Neural cell (in vitro differentiated cells): ENCODE results near the gene MMP28. TPM values are rescaled to one million over a fixed set of nuclear protein-coding genes. Genes with fewer than 3 reads are reported as not detected.

Source experiments
- H2AFZ ChIP-seq: fragments of 200-600, 300-800 bp; sonication (generic), shearing (Covaris generic); 2 replicates; pipeline ENCODE4 v1.6.0; 2014; ENCODE audit warnings: low read depth, mild to moderate bottlenecking, antibody characterized with exemption, low read length, moderate library complexity
- H3F3A ChIP-seq: fragments of 200-600 bp; shearing (Covaris generic); 2 replicates; pipeline ENCODE4 v1.6.1; 2016; ENCODE audit warnings: mild to moderate bottlenecking, moderate library complexity, mixed read lengths, antibody characterized with exemption, low read length; ENCODE audit not compliant: insufficient read depth, poor library complexity, severe bottlenecking
- H3K27ac ChIP-seq: fragments of 200-600, 300-800 bp; sonication (generic), shearing (Covaris generic); 2 replicates; pipeline ENCODE4 v1.5.1; 2014; ENCODE audit warnings: mild to moderate bottlenecking, low read length, moderate library complexity
- H3K27me3 ChIP-seq: fragments of 300-800, 200-600 bp; sonication (generic), shearing (Covaris generic); 2 replicates; pipeline ENCODE4 v1.6.0; 2014; ENCODE audit warnings: mild to moderate bottlenecking, low read depth, low read length, moderate library complexity; ENCODE audit not compliant: insufficient read depth
- H3K36me3 ChIP-seq: fragments of 300-800, 200-600 bp; sonication (generic), shearing (Covaris generic); 2 replicates; pipeline ENCODE4 v1.5.1; 2014; ENCODE audit warnings: mild to moderate bottlenecking, antibody characterized with exemption, low read length, moderate library complexity; ENCODE audit not compliant: insufficient read depth
- H3K4me2 ChIP-seq: fragments of 300-800, 200-600 bp; sonication (generic), shearing (Covaris generic); 2 replicates; pipeline ENCODE4 v1.6.0; 2014; ENCODE audit warnings: mild to moderate bottlenecking, low read length
- H3K4me3 ChIP-seq: fragments of 300-800, 200-600 bp; sonication (generic), shearing (Covaris generic); 2 replicates; pipeline ENCODE4 v1.5.1; 2014; ENCODE audit warnings: mild to moderate bottlenecking, low read length, moderate library complexity
- H3K79me2 ChIP-seq: fragments of 200-600 bp; shearing (Covaris generic); replicated peaks from 2 replicates; pipeline ENCODE4 v1.6.0; 2014; ENCODE audit warnings: mild to moderate bottlenecking, low read length, moderate library complexity; ENCODE audit not compliant: insufficient read depth
- H3K9ac ChIP-seq: fragments of 300-800, 200-600 bp; sonication (generic), shearing (Covaris generic); 2 replicates; pipeline ENCODE4 v1.6.1; 2016; ENCODE audit warnings: mild to moderate bottlenecking, low read length, mixed read lengths
- H3K9me2 ChIP-seq: fragments of 200-600 bp; shearing (Covaris generic); 2 replicates; pipeline ENCODE4 v1.6.1; 2016; ENCODE audit warnings: mild to moderate bottlenecking, low read length, mixed read lengths; ENCODE audit not compliant: insufficient read depth
- H3K9me3 ChIP-seq: fragments of 200-600, 300-800 bp; sonication (generic), shearing (Covaris generic); 2 replicates; pipeline ENCODE4 v1.6.1; 2016; ENCODE audit warnings: mild to moderate bottlenecking, mixed run types, low read length, moderate library complexity, mixed read lengths
- H4K20me1 ChIP-seq: fragments of 200-600 bp; shearing (Covaris generic); 2 replicates; pipeline ENCODE4 v1.6.1; 2016; ENCODE audit warnings: mild to moderate bottlenecking, mixed run types; ENCODE audit not compliant: insufficient read depth
- EP300 ChIP-seq: fragments of 450-650 bp; conservative IDR thresholded peaks from 2 replicates; pipeline ENCODE4 v1.6.1; 2014; ENCODE audit warnings: antibody characterized with exemption, mild to moderate bottlenecking, moderate library complexity; ENCODE audit not compliant: poor library complexity, severe bottlenecking
- EZH2 ChIP-seq: fragments of 200-600, 300-800 bp; shearing (Covaris generic), sonication (generic); IDR thresholded peaks from 2 replicates; pipeline ENCODE4 v1.6.1; 2014; ENCODE audit warnings: antibody characterized with exemption, low read length, borderline replicate concordance, mild to moderate bottlenecking; ENCODE audit not compliant: insufficient read depth, poor library complexity, severe bottlenecking
- MXI1 ChIP-seq: fragments of 450-650 bp; conservative IDR thresholded peaks from 2 replicates; pipeline ENCODE4 v1.6.1; 2014; ENCODE audit warnings: antibody characterized with exemption, mild to moderate bottlenecking; ENCODE audit not compliant: poor library complexity, severe bottlenecking
- POLR2AphosphoS5 ChIP-seq: IDR thresholded peaks from 2 replicates; pipeline ENCODE4 v1.6.1; 2012
- RAD21 ChIP-seq: fragments of 450-650 bp; conservative IDR thresholded peaks from 2 replicates; pipeline ENCODE4 v1.6.1; 2014; ENCODE audit warnings: antibody characterized with exemption, mild to moderate bottlenecking, moderate library complexity
- SMC3 ChIP-seq: fragments of 450-650 bp; conservative IDR thresholded peaks from 2 replicates; pipeline ENCODE4 v1.6.1; 2014; ENCODE audit warnings: antibody characterized with exemption, mild to moderate bottlenecking, moderate library complexity; ENCODE audit not compliant: poor library complexity
- TAF1 ChIP-seq: IDR thresholded peaks from 2 replicates; pipeline ENCODE4 v1.6.1; 2012; ENCODE audit warnings: low read depth
- polyA plus RNA-seq: library from polyadenylated mRNA; depleted of rRNA; stranded (reverse); fragments of >200 nt; gene quantifications from 2 replicates; pipeline ENCODE4 v1.2.3, GENCODE V29; 2014
- TF ChIP-seq, protein P1 (sequence below): fragments of 450-650 bp; IDR thresholded peaks from 2 replicates; pipeline ENCODE4 v1.5.1; 2014; ENCODE audit warnings: antibody characterized with exemption, mild to moderate bottlenecking, moderate library complexity; ENCODE audit not compliant: poor library complexity, severe bottlenecking
- TF ChIP-seq, protein P2 (sequence below): IDR thresholded peaks from 2 replicates; pipeline ENCODE4 v1.6.1; 2012; ENCODE audit warnings: borderline replicate concordance

Gene MMP28
- polyA plus RNA-seq, 1 donor from 2014 or later, result 0.31 TPM

DNA sequence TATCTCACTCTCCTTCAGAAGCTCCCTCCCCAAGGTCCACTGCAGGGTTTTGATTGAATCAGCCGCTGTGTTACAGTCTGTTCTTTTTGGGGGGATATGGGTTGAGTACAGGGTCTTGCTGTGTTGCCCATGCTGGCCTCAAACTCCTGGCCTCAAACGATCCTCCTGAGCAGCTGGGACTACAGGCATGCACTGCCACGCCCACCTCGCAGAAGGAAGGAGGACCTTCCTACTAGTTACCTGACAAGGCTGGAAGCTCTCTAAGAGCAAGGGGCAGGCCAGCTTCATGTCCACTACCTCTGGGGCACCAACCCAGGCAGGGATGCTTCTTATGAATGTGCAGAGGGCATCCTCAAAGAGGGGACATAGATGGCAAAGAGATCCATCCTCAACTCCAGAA lies 1.9 kb upstream of the MMP28 start:
- Histone ChIP-seq H3K9ac (no peak overlapping the region), H3K9me2 (no peaks in the 10 kb centered on the region), H3K36me3 (no peaks in the 10 kb centered on the region), H3K27me3 (peaks cover 57% of the 10 kb centered on the region), H3K79me2 (no peaks in the 10 kb centered on the region), H4K20me1 (no peaks in the 10 kb centered on the region), H2AFZ (no peak overlapping the region), H3K9me3 (no peaks in the 10 kb centered on the region), H3K4me3 (no peak overlapping the region), H3K27ac (no peak overlapping the region), H3K4me2 (no peak overlapping the region), H3F3A (no peaks in the 10 kb centered on the region)
- TF ChIP-seq POLR2AphosphoS5 (no peak), EP300 (no peak), SMC3 (no peak), RAD21 (no peak), EZH2 (no peak), TAF1 (no peak), MXI1 (no peak)
- TF ChIP-seq, protein P1, sequence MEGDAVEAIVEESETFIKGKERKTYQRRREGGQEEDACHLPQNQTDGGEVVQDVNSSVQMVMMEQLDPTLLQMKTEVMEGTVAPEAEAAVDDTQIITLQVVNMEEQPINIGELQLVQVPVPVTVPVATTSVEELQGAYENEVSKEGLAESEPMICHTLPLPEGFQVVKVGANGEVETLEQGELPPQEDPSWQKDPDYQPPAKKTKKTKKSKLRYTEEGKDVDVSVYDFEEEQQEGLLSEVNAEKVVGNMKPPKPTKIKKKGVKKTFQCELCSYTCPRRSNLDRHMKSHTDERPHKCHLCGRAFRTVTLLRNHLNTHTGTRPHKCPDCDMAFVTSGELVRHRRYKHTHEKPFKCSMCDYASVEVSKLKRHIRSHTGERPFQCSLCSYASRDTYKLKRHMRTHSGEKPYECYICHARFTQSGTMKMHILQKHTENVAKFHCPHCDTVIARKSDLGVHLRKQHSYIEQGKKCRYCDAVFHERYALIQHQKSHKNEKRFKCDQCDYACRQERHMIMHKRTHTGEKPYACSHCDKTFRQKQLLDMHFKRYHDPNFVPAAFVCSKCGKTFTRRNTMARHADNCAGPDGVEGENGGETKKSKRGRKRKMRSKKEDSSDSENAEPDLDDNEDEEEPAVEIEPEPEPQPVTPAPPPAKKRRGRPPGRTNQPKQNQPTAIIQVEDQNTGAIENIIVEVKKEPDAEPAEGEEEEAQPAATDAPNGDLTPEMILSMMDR, result no peak
- TF ChIP-seq, protein P2, sequence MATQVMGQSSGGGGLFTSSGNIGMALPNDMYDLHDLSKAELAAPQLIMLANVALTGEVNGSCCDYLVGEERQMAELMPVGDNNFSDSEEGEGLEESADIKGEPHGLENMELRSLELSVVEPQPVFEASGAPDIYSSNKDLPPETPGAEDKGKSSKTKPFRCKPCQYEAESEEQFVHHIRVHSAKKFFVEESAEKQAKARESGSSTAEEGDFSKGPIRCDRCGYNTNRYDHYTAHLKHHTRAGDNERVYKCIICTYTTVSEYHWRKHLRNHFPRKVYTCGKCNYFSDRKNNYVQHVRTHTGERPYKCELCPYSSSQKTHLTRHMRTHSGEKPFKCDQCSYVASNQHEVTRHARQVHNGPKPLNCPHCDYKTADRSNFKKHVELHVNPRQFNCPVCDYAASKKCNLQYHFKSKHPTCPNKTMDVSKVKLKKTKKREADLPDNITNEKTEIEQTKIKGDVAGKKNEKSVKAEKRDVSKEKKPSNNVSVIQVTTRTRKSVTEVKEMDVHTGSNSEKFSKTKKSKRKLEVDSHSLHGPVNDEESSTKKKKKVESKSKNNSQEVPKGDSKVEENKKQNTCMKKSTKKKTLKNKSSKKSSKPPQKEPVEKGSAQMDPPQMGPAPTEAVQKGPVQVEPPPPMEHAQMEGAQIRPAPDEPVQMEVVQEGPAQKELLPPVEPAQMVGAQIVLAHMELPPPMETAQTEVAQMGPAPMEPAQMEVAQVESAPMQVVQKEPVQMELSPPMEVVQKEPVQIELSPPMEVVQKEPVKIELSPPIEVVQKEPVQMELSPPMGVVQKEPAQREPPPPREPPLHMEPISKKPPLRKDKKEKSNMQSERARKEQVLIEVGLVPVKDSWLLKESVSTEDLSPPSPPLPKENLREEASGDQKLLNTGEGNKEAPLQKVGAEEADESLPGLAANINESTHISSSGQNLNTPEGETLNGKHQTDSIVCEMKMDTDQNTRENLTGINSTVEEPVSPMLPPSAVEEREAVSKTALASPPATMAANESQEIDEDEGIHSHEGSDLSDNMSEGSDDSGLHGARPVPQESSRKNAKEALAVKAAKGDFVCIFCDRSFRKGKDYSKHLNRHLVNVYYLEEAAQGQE, result no peak

DNA sequence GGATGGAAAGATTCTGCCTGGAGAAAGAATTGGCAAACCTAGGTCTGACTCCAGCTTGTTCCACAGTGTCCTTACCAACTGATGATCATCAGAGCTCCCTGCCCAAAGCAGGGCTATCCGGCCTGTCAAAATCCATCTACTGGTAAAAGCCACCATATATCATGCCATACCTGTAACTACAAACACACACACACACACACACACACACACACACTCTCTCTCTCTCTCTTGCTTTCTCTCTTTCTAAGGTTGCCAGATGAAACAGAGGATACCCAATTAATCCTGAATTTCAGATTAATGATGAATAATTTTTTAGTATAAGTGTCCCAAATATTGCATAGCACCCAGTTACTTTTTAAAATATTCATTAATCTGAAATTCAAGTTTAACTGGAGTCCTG lies 1.5 kb upstream of the MMP28 start:
- Histone ChIP-seq H3F3A (no peaks in the 10 kb centered on the region), H3K79me2 (no peaks in the 10 kb centered on the region), H2AFZ (no peak overlapping the region), H3K4me3 (no peak overlapping the region), H3K4me2 (no peak overlapping the region), H3K27ac (no peak overlapping the region), H3K36me3 (no peaks in the 10 kb centered on the region), H3K9ac (no peak overlapping the region), H3K9me3 (no peaks in the 10 kb centered on the region), H3K9me2 (no peaks in the 10 kb centered on the region), H4K20me1 (no peaks in the 10 kb centered on the region), H3K27me3 (peaks cover 60% of the 10 kb centered on the region)
- no peak for TF ChIP-seq SMC3
- TF ChIP-seq EP300, result no peak
- TF ChIP-seq TAF1, result no peak
- TF ChIP-seq POLR2AphosphoS5, result no peak
- no peak for TF ChIP-seq EZH2
- no peak for TF ChIP-seq RAD21
- TF ChIP-seq, protein P2, result no peak
- TF ChIP-seq MXI1, result no peak
